H9 (cell line): ENCODE measurements around the gene KIF7. TPM values are rescaled to one million over a fixed set of nuclear protein-coding genes. Genes with fewer than 3 reads are reported as not detected.

Source experiments
- DNase-seq: peaks from one replicate; pipeline ENCODE4 v3.0.0-alpha.2; 2017
- H2AFZ ChIP-seq: one replicate; pipeline ENCODE4 v1.6.1; 2013; ENCODE audit warnings: mild to moderate bottlenecking, low read length, control low read depth, moderate library complexity
- H2AK5ac ChIP-seq: 2 replicates; pipeline ENCODE4 v1.6.1; 2013; ENCODE audit warnings: low read length, control low read depth, mixed read lengths; ENCODE audit not compliant: insufficient read length
- H2BK120ac ChIP-seq: one replicate; pipeline ENCODE4 v1.6.1; 2013; ENCODE audit warnings: low read depth, mild to moderate bottlenecking, low read length, control low read depth, inconsistent platforms; ENCODE audit not compliant: poor library complexity, severe bottlenecking
- H2BK12ac ChIP-seq: 2 replicates; pipeline ENCODE4 v1.6.1; 2013; ENCODE audit warnings: low read length, control low read depth, mixed read lengths, low read depth; ENCODE audit not compliant: insufficient read length
- H2BK15ac ChIP-seq: 2 replicates; pipeline ENCODE4 v1.6.1; 2013; ENCODE audit warnings: low read depth, low read length, control low read depth
- H2BK20ac ChIP-seq: one replicate; pipeline ENCODE4 v1.6.1; 2013; ENCODE audit warnings: low read depth, mild to moderate bottlenecking, low read length, control low read depth, inconsistent platforms; ENCODE audit not compliant: poor library complexity, severe bottlenecking
- H2BK5ac ChIP-seq: 2 replicates; pipeline ENCODE4 v1.6.1; 2013; ENCODE audit warnings: low read length, control low read depth, mixed read lengths; ENCODE audit not compliant: insufficient read length
- H3K14ac ChIP-seq: 2 replicates; pipeline ENCODE4 v1.6.1; 2013; ENCODE audit warnings: low read length, control low read depth; ENCODE audit not compliant: insufficient read depth
- H3K18ac ChIP-seq: 2 replicates; pipeline ENCODE4 v1.6.1; 2013; ENCODE audit warnings: low read depth, mild to moderate bottlenecking, mixed read lengths, low read length, control low read depth; ENCODE audit not compliant: insufficient read length
- H3K23ac ChIP-seq: 2 replicates; pipeline ENCODE4 v1.6.1; 2013; ENCODE audit warnings: low read length, control low read depth, mixed read lengths, low read depth; ENCODE audit not compliant: insufficient read length
- H3K23me2 ChIP-seq: 2 replicates; pipeline ENCODE4 v1.6.1; 2013; ENCODE audit warnings: low read depth, mild to moderate bottlenecking, mixed read lengths, low read length, control low read depth; ENCODE audit not compliant: insufficient read length, poor library complexity, severe bottlenecking
- H3K27ac ChIP-seq: 2 replicates; pipeline ENCODE4 v1.5.1; 2013; ENCODE audit warnings: low read length, control low read depth, mixed read lengths, low read depth; ENCODE audit not compliant: insufficient read length
- H3K27me3 ChIP-seq: 2 replicates; pipeline ENCODE4 v1.6.1; 2013; ENCODE audit warnings: low read length, control low read depth, inconsistent platforms; ENCODE audit not compliant: insufficient read depth
- H3K4ac ChIP-seq: 2 replicates; pipeline ENCODE4 v1.6.1; 2013; ENCODE audit warnings: low read depth, mild to moderate bottlenecking, control low read depth, inconsistent platforms, low read length, moderate library complexity
- H3K4me1 ChIP-seq: 2 replicates; pipeline ENCODE4 v1.6.1; 2013; ENCODE audit warnings: low read length, control low read depth, inconsistent platforms; ENCODE audit not compliant: insufficient read depth
- H3K4me2 ChIP-seq: 2 replicates; pipeline ENCODE4 v1.6.1; 2013; ENCODE audit warnings: low read length, control low read depth, mixed read lengths; ENCODE audit not compliant: insufficient read length, insufficient read depth
- H3K56ac ChIP-seq: 2 replicates; pipeline ENCODE4 v1.6.1; 2013; ENCODE audit warnings: low read depth, mild to moderate bottlenecking, mixed read lengths, low read length, control low read depth; ENCODE audit not compliant: insufficient read length
- H3K79me1 ChIP-seq: 2 replicates; pipeline ENCODE4 v1.6.1; 2013; ENCODE audit warnings: low read depth, mild to moderate bottlenecking, moderate library complexity, low read length, control low read depth, inconsistent platforms; ENCODE audit not compliant: insufficient read depth, poor library complexity, severe bottlenecking
- H3K79me2 ChIP-seq: 2 replicates; pipeline ENCODE4 v1.6.1; 2013; ENCODE audit warnings: low read length, control low read depth, inconsistent platforms; ENCODE audit not compliant: insufficient read depth
- H3K9ac ChIP-seq: 2 replicates; pipeline ENCODE4 v1.6.1; 2013; ENCODE audit warnings: low read length, control low read depth, mixed read lengths; ENCODE audit not compliant: insufficient read length; ENCODE audit errors: extremely low read depth
- H3K9me3 ChIP-seq: one replicate; pipeline ENCODE4 v1.6.1; 2013; ENCODE audit warnings: low read depth, low read length, inconsistent platforms; ENCODE audit not compliant: control insufficient read depth
- H3T11ph ChIP-seq: one replicate; pipeline ENCODE4 v1.6.1; 2013; ENCODE audit warnings: mild to moderate bottlenecking, low read length, control low read depth, inconsistent platforms
- H4K20me1 ChIP-seq: one replicate; pipeline ENCODE4 v1.6.1; 2013; ENCODE audit not compliant: control insufficient read depth, insufficient read length, insufficient read depth
- H4K5ac ChIP-seq: 2 replicates; pipeline ENCODE4 v1.6.1; 2013; ENCODE audit warnings: low read depth, mild to moderate bottlenecking, mixed read lengths, low read length, control low read depth; ENCODE audit not compliant: insufficient read length
- H4K8ac ChIP-seq: replicated peaks from 2 replicates; pipeline ENCODE4 v1.6.1; 2013; ENCODE audit warnings: low read length, control low read depth, mixed read lengths, low read depth; ENCODE audit not compliant: insufficient read length
- H4K91ac ChIP-seq: 2 replicates; pipeline ENCODE4 v1.6.1; 2013; ENCODE audit warnings: low read depth, mild to moderate bottlenecking, moderate library complexity, mixed read lengths, low read length, control low read depth; ENCODE audit not compliant: insufficient read length
- H3K27ac Mint-ChIP-seq, 3 experiments: 2 replicates in 2 of 3; 3 replicates in 1 of 3; pipeline ENCODE4 v1.8.0; 2020 to 2021; ENCODE audit warnings: mixed read lengths in 3 of 3, mild to moderate bottlenecking in 1 of 3, moderate library complexity in 1 of 3
- H3K27me3 Mint-ChIP-seq: 2 replicates; pipeline ENCODE4 v1.8.0; 2021; ENCODE audit warnings: low read depth, mild to moderate bottlenecking, moderate library complexity, mixed read lengths
- H3K36me3 Mint-ChIP-seq, 3 experiments: 2 replicates in 2 of 3; 3 replicates in 1 of 3; pipeline ENCODE4 v1.8.0; 2020 to 2021; ENCODE audit warnings: low read depth in 3 of 3, mixed read lengths in 3 of 3; ENCODE audit not compliant: insufficient read depth in 1 of 3
- H3K4me1 Mint-ChIP-seq, 2 experiments: 2 replicates each; pipeline ENCODE4 v1.8.0; 2020; ENCODE audit warnings: mixed read lengths in 2 of 2
- H3K4me3 Mint-ChIP-seq, 2 experiments: 2 replicates in 1 of 2; 3 replicates in 1 of 2; pipeline ENCODE4 v1.8.0; 2020 to 2021; ENCODE audit warnings: mild to moderate bottlenecking in 2 of 2, mixed read lengths in 2 of 2, moderate library complexity in 1 of 2
- H3K9me3 Mint-ChIP-seq, 2 experiments: 2 replicates in 1 of 2; 3 replicates in 1 of 2; pipeline ENCODE4 v1.8.0; 2020; ENCODE audit warnings: mild to moderate bottlenecking in 2 of 2, mixed read lengths in 2 of 2, moderate library complexity in 1 of 2
- CTCF ChIP-seq: fragments of 200-600 bp; sonication (generic); conservative IDR thresholded peaks from 3 replicates; pipeline ENCODE4 v1.8.0; 2021; ENCODE audit warnings: antibody characterized with exemption, mild to moderate bottlenecking
- WGBS: extraction: QIAGEN DNeasy Blood & Tissue Kit; methylation state at CpG from one replicate; pipeline ENCODE4 v1.1.7; 2013; ENCODE audit warnings: missing lambda C conversion rate, low lambda C conversion rate, mixed read lengths; ENCODE audit not compliant: insufficient read length; ENCODE audit errors: extremely low coverage; 5-methylcytosine and 5-hydroxymethylcytosine counted together
- total RNA-seq: library from RNA; stranded (reverse); gene quantifications from 2 replicates; pipeline ENCODE4 v1.2.1, GENCODE V29; 2021

The KIF7 gene
- total RNA-seq, 1 experiment from 2014 or later, result 22.0 TPM

GRCh38 chr15:89671687-89672086 lies 16.4 kb upstream of the KIF7 start:
- no peak overlapping the region for H3K4me2 ChIP-seq
- H4K5ac ChIP-seq, result no peak overlapping the region
- H4K20me1 ChIP-seq, result no peaks in the 10 kb centered on the region
- H3K36me3 Mint-ChIP-seq, result no peaks in the 10 kb centered on the region; a peak in 1 of 7 replicates
- H3K56ac ChIP-seq, result no peak overlapping the region
- TF ChIP-seq CTCF, result no peak
- no peaks in the 10 kb centered on the region for H3K4me1 ChIP-seq
- no peak overlapping the region for H3K4ac ChIP-seq
- no peak overlapping the region for H2BK12ac ChIP-seq
- no peaks in the 10 kb centered on the region for H3K9me3 ChIP-seq
- H2AK5ac ChIP-seq, result no peak overlapping the region
- WGBS, result no CpG with 5 or more reads among the region's 4 CpGs
- no peak overlapping the region for H4K8ac ChIP-seq
- no peak overlapping the region for H3K27ac ChIP-seq
- no peak overlapping the region for H2BK20ac ChIP-seq
- no peak overlapping the region for H2BK120ac ChIP-seq
- H3K4me3 Mint-ChIP-seq, result no peak overlapping the region
- H3K18ac ChIP-seq, result no peak overlapping the region
- no peaks in the 10 kb centered on the region for H3K23me2 ChIP-seq
- H3K79me2 ChIP-seq, result no peaks in the 10 kb centered on the region
- H3K9me3 Mint-ChIP-seq, result no peaks in the 10 kb centered on the region
- H3K27me3 ChIP-seq, result no peaks in the 10 kb centered on the region
- peaks cover 25% of the 10 kb centered on the region for H3K27me3 Mint-ChIP-seq
- no peak overlapping the region for H2AFZ ChIP-seq
- H3K79me1 ChIP-seq, result no peaks in the 10 kb centered on the region
- H2BK15ac ChIP-seq, result no peak overlapping the region
- H3T11ph ChIP-seq, result no peak overlapping the region
- H3K9ac ChIP-seq, result no peak overlapping the region
- no peak overlapping the region for H4K91ac ChIP-seq
- no peak overlapping the region for H2BK5ac ChIP-seq
- DNase-seq, result no peak
- H3K27ac Mint-ChIP-seq, result no peak overlapping the region; a peak in 1 of 7 replicates
- H3K14ac ChIP-seq, result no peak overlapping the region
- no peak overlapping the region for H3K23ac ChIP-seq
- peaks cover 4 to 8% of the 10 kb centered on the region in 2 experiments; a peak in 3 of 4 replicates for H3K4me1 Mint-ChIP-seq
